Immature natural killer cell (primary cell): ENCODE measurements around the gene PTPRM. TPM values are rescaled to one million over a fixed set of nuclear protein-coding genes. Genes with fewer than 3 reads are reported as not detected.

Experiments used
- DNase-seq, 3 donors: peaks; one replicate each; pipeline ENCODE4 v3.0.0; 2022; ENCODE audit warnings: mixed read lengths in 1 of 3
- H3K27ac Mint-ChIP-seq, 6 donors: one replicate each; pipeline ENCODE4 v1.8.0; 2020; ENCODE audit warnings: mixed read lengths in 6 of 6, mild to moderate bottlenecking in 5 of 6, inconsistent platforms in 4 of 6, moderate library complexity in 3 of 6
- H3K27me3 Mint-ChIP-seq, 3 donors: one replicate each; pipeline ENCODE4 v1.8.0; 2020 to 2021; ENCODE audit warnings: low read depth in 3 of 3, mild to moderate bottlenecking in 3 of 3, mixed read lengths in 3 of 3, moderate library complexity in 3 of 3, inconsistent platforms in 1 of 3
- H3K36me3 Mint-ChIP-seq, 3 donors: one replicate each; pipeline ENCODE4 v1.8.0; 2020; ENCODE audit warnings: mixed read lengths in 3 of 3, inconsistent platforms in 2 of 3, mild to moderate bottlenecking in 2 of 3
- H3K4me1 Mint-ChIP-seq, 2 donors: one replicate each; pipeline ENCODE4 v1.8.0; 2020; ENCODE audit warnings: inconsistent platforms in 2 of 2, mild to moderate bottlenecking in 2 of 2, mixed read lengths in 2 of 2, moderate library complexity in 1 of 2
- H3K4me3 Mint-ChIP-seq, 5 donors: one replicate each; pipeline ENCODE4 v1.8.0; 2020; ENCODE audit warnings: mild to moderate bottlenecking in 5 of 5, mixed read lengths in 5 of 5, inconsistent platforms in 3 of 5, moderate library complexity in 3 of 5
- H3K9me3 Mint-ChIP-seq, 6 donors: one replicate each; pipeline ENCODE4 v1.8.0; 2020; ENCODE audit warnings: mild to moderate bottlenecking in 6 of 6, mixed read lengths in 6 of 6, inconsistent platforms in 4 of 6, moderate library complexity in 3 of 6
- polyA plus RNA-seq, 3 donors: library from polyadenylated mRNA; unstranded; fragments of 300-500 nt; fragmentation: Illumina TruSeq; gene quantifications; one replicate each; pipeline ENCODE4 v1.2.3, GENCODE V29; 2021

The PTPRM gene
- polyA plus RNA-seq, 3 donors from 2014 or later: 1.3 to 9.7 (median 3.2) TPM

- Mint-ChIP-seq H3K9me3 (peaks cover 0 to 5% (median 1%) of the 10 kb centered on the region in 6 donors), H3K4me1 (no peaks in the 10 kb centered on the region), H3K4me3 (no peak overlapping the region), H3K27ac (no peak overlapping the region), H3K27me3 (peaks cover 0 to 21% (median 2%) of the 10 kb centered on the region in 3 donors), H3K36me3 (no peaks in the 10 kb centered on the region)
- DNase-seq: no peak
Observed at GRCh38 chr18:8450898-8451665, 884.0 kb downstream of the PTPRM start.

DNA sequence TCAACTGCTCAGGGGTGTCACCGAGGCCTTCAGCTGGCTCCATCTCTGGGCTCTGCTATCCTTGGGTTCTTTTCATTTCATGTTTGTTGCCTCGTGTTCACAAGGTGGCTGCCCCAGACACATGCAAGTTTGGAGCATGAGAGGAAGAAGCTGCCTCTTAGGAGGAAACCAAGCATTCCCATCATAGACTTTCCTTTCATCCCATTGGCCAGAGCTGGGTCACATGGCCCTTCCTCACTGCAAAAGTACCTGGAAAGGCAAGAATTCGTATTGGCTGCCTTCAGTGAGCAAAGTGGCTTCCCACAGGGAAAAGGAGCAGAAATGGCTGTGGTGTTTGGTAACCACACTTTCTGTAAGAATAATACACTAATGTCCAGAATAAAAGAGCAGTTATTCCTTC lies 886.4 kb downstream of the PTPRM start:
- no peak for DNase-seq
- Mint-ChIP-seq H3K4me3 (no peak overlapping the region), H3K36me3 (no peaks in the 10 kb centered on the region), H3K27ac (no peak overlapping the region), H3K4me1 (no peaks in the 10 kb centered on the region), H3K9me3 (peaks cover 0 to 3% (median 0%) of the 10 kb centered on the region in 6 donors), H3K27me3 (peaks cover 0 to 19% (median 2%) of the 10 kb centered on the region in 3 donors)

GRCh38 chr18:8454136-8454535 lies 887.0 kb downstream of the PTPRM start:
- H3K27me3 Mint-ChIP-seq: peaks cover under 1 to 16% (median 2%) of the 10 kb centered on the region in 3 donors
- H3K27ac Mint-ChIP-seq: no peak overlapping the region
- no peak overlapping the region for H3K4me3 Mint-ChIP-seq
- no peaks in the 10 kb centered on the region for H3K36me3 Mint-ChIP-seq
- peaks cover 0 to 3% (median 0%) of the 10 kb centered on the region in 6 donors for H3K9me3 Mint-ChIP-seq
- no peaks in the 10 kb centered on the region for H3K4me1 Mint-ChIP-seq
- no peak for DNase-seq

DNA sequence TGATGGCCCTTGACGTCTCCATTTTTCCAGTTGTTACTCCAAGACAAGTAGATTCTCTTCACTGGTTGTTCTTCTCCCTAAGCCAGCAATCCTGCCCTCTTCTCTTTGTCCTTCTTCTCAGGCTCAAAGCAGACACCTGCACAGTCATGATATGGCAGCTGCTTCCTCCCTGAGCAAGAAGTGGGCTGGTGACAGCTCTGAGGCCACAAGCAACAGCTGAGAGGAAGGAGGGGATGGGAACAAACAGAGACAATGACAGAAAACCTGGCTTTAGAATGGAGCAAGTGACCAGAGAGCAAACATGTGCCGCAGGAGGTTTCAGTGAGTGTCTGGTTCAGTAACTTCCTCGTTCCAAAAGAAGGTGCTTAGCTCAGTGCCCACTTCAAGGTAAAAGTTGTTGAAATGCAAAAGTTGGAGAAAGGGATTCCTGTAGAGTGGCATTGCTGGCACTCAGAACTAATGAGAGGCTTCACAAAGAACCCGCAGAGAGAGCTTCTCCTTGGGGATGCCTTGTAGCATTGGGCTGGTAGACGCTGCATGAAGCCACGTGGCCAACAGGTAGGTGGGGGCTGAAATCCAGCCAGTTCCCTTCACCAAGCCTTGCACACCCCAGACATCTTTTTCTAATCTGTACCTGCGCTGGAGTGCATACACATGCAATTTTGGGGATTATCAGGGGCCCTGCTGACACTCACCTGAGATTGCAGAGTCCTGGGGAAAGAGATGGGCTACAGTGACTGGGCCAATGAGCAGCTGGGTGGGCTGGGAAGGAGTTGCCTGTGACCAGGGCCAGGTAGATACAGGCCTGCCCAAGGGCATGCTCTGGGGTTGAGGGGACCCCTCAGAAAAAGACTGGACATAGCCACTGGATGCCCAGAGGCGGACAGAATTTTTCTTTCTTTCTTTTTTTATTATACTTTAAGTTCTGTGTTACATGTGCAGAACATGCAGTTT lies 888.8 kb downstream of the PTPRM start:
- Mint-ChIP-seq H3K4me3 (no peak overlapping the region), H3K27ac (peak overlapping the region in 1 of 6 donors; percentile 60), H3K36me3 (no peaks in the 10 kb centered on the region), H3K9me3 (peaks cover 0 to 2% (median 0%) of the 10 kb centered on the region in 6 donors), H3K4me1 (no peaks in the 10 kb centered on the region), H3K27me3 (peaks cover 1 to 10% (median 2%) of the 10 kb centered on the region in 3 donors)
- DNase-seq: no peak
